Prostate gland (tissue), 2 donors: ENCODE data around the gene SCRG1.

ENCODE experiments used
- CTCF ChIP-seq, 4 experiments: fragments of 200-600 bp in 2 of 4; fragments of 450-650 bp in 2 of 4; sonication (generic) in 2 of 4; IDR thresholded peaks; 1 replicate in 3 of 4; 2 replicates in 1 of 4; pipeline ENCODE4 v1.5.1; 2016 to 2019; ENCODE audit warnings: antibody characterized with exemption in 4 of 4, mild to moderate bottlenecking in 2 of 4, moderate library complexity in 2 of 4
- POLR2A ChIP-seq: fragments of 450-650 bp; IDR thresholded peaks from one replicate; pipeline ENCODE4 v1.6.1; 2016; ENCODE audit warnings: antibody characterized with exemption, mild to moderate bottlenecking
- POLR2AphosphoS5 ChIP-seq: sonication (generic); formaldehyde crosslinking; IDR thresholded peaks from one replicate; pipeline ENCODE4 v1.6.1; 2017; ENCODE audit warnings: antibody characterized with exemption

- TF ChIP-seq POLR2A, result no peak
- no peak for TF ChIP-seq CTCF (IDR thresholded peaks at IDR 0.05)
- TF ChIP-seq POLR2AphosphoS5, result no peak
Observed at GRCh38 chr4:173442223-173442932, 43.5 kb upstream of the SCRG1 start.
